ENCODE data around the gene ATXN2. TPM values are rescaled to one million over a fixed set of nuclear protein-coding genes. Genes with fewer than 3 reads are reported as not detected.
A peak's percentile ranks its signal among the peaks of the same experiment; 100 is the strongest.

The ATXN2 gene
- total RNA-seq, 2 donors from 2014 or later: 37.1 to 55.4 TPM

- Histone ChIP-seq H3K4me1 (peaks cover 5% of the 10 kb centered on the region), H3K4me3 (no peak overlapping the region), H3K27me3 (no peaks in the 10 kb centered on the region), H3K9me3 (no peaks in the 10 kb centered on the region), H3K27ac (no peak overlapping the region), H3K36me3 (replicated peaks in 1 of 2; ENCODE audit: insufficient read depth in 1 of 2, low read depth in 2 of 2) (peaks cover 0 to 2% of the 10 kb centered on the region in 2 donors)
- no peak for DNase-seq
- intact Hi-C loops (cut with DNase I): no loop called here
- 92 to 100% methylated on average over 2 of the region's 2 CpGs for WGBS, 2 donors
- no peak for ATAC-seq
- TF ChIP-seq CTCF (IDR thresholded peaks at IDR 0.05): no peak
- no peak for TF ChIP-seq POLR2A (IDR thresholded peaks at IDR 0.05)
These were observed 66.4 kb downstream of the ATXN2 start for GRCh38 chr12:111532751-111533150.

GRCh38 chr12:111529424-111530368 lies 69.4 kb downstream of the ATXN2 start:
- TF ChIP-seq CTCF (IDR thresholded peaks at IDR 0.05) (peak; percentile 34 to 55 (median 52)), POLR2A (IDR thresholded peaks at IDR 0.05) (no peak)
- WGBS, 2 donors: 46 to 48% methylated on average over 8 of the region's 8 CpGs
- H3K36me3 ChIP-seq (replicated peaks in 1 of 2; ENCODE audit: insufficient read depth in 1 of 2, low read depth in 2 of 2): peaks cover 0 to 7% of the 10 kb centered on the region in 2 donors
- intact Hi-C loops (cut with DNase I): no loop called here
- H3K27ac ChIP-seq: no peak overlapping the region
- DNase-seq (peak; percentile 39 to 50 (median 42)), ATAC-seq (peak; percentile 55)
- H3K27me3 ChIP-seq: no peaks in the 10 kb centered on the region
- H3K9me3 ChIP-seq: no peaks in the 10 kb centered on the region
- H3K4me1 ChIP-seq: peaks cover 5% of the 10 kb centered on the region
- no peak overlapping the region for H3K4me3 ChIP-seq

- no peak overlapping the region for H3K27ac ChIP-seq
- intact Hi-C loops (cut with DNase I): no loop called here
- no peaks in the 10 kb centered on the region for H3K4me1 ChIP-seq
- H3K36me3 ChIP-seq (replicated peaks in 1 of 2; ENCODE audit: insufficient read depth in 1 of 2, low read depth in 2 of 2): peaks cover 6 to 19% of the 10 kb centered on the region in 2 donors
- no peak overlapping the region for H3K4me3 ChIP-seq
- WGBS, 2 donors: 96 to 99% methylated on average over 5 of the region's 5 CpGs
- no peak for ATAC-seq
- no peak for DNase-seq
- no peaks in the 10 kb centered on the region for H3K27me3 ChIP-seq
- H3K9me3 ChIP-seq: no peaks in the 10 kb centered on the region
- TF ChIP-seq CTCF (IDR thresholded peaks at IDR 0.05) (no peak), POLR2A (IDR thresholded peaks at IDR 0.05) (no peak)
These were observed 75.4 kb downstream of the ATXN2 start for GRCh38 chr12:111523587-111524167.

GRCh38 chr12:111521801-111522200 lies 77.3 kb downstream of the ATXN2 start:
- Histone ChIP-seq H3K36me3 (replicated peaks in 1 of 2; ENCODE audit: insufficient read depth in 1 of 2, low read depth in 2 of 2) (peaks cover 12 to 19% of the 10 kb centered on the region in 2 donors), H3K9me3 (no peaks in the 10 kb centered on the region), H3K4me3 (no peak overlapping the region), H3K4me1 (no peaks in the 10 kb centered on the region), H3K27me3 (no peaks in the 10 kb centered on the region), H3K27ac (no peak overlapping the region)
- 95 to 100% methylated on average over 2 of the region's 2 CpGs for WGBS, 2 donors
- DNase-seq (no peak), ATAC-seq (no peak)
- intact Hi-C loops (cut with DNase I): no loop called here
- TF ChIP-seq CTCF (IDR thresholded peaks at IDR 0.05) (no peak), POLR2A (IDR thresholded peaks at IDR 0.05) (no peak)

Data from body of pancreas (tissue), 4 donors.